GM18858 (cell line): Measurements from ENCODE around the gene LRP5.

Experiments
- ATAC-seq: cut with Tn5 transposase; IDR thresholded peaks from one replicate; pipeline ENCODE4 v1.9.1; 2021; ENCODE audit not compliant: unreplicated experiment

LRP5 gene

DNA sequence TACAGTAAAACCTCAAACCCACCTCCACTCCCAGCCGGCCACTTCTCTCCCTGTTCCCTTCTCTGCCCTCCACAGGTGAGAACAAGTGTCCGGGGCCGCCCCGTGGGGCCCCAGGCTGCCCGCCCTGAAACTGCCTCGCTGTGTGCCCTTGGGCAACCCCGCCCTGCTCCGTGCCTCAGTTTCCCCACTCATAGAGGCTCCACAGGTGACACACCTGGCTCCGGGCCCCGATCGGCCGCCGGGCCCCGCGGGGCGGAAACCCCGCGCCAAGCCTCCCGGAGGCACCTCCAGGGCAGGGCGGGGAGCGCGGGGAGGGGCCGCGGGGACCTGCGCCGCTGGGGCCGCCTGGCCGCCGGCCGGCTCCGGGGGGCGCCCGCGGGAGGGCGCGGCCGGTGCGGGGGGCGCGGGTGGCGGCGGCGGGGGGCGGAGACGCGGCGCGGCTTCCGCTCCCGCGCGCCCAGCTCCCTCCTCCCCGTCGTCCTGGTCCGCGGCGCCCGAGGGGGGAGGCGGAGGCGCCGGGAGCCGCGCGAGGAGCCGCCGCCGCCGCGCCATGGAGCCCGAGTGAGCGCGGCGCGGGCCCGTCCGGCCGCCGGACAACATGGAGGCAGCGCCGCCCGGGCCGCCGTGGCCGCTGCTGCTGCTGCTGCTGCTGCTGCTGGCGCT lies at the start of gene LRP5:
Gene LRP5 (plus strand): TSS at position 475 of the 663 bp plus-strand sequence. CDS start 124 bp downstream, at position 599.
- ATAC-seq: no peak

DNA sequence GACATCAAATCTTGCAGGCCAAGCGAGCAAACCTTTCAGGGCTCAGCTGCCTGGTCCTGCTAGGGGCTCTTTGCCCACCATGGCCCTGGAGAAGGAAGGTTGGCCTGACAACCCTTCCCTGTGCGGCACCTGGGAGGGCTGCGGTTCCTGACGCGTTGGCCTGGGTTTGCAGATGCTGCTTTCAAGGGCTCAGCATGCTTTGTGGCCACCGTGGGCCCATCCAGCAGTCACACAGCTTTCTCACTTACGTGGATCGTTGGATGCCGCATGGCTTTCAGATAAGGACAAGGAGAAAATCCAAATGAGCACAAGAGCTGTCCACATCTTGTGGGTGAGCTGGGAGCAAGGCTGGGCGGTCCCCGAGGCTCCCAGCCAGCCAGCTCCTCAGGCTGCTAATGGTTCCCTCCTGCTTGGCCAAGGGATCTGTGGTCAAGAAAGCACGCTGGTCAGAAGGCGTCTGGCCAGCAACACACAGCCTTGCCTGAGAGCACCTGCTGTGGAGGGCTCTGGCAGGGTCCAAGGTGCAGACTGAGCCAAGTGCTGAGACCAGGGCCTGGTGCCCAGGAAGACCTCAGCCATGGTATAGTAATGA lies 48.9 kb upstream of the LRP5 start:
- ATAC-seq: no peak

DNA sequence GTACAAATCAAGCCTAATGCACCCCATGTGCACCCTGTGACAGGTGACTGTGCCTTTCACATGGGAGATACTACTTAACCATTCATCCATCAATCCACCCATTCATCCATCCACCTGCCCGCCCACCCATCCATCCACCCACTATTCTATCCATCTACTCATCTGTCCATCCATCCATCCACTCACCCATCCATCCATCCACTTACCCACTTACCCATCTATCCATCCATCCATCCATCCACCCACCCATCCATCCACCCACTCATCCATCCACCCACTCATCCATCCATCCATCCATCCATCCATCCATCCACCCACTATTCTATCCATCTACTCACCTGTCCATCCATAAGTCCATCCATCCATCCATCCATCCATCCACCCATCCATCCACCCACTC lies 48.1 kb upstream of the LRP5 start:
- no peak for ATAC-seq

- no peak for ATAC-seq
These were observed 47.5 kb upstream of the LRP5 start for GRCh38 chr11:68264741-68265540.

GRCh38 chr11:68266121-68266891 lies 46.1 kb upstream of the LRP5 start:
- peak; percentile 38 for ATAC-seq

GRCh38 chr11:68266936-68267880 lies 45.2 kb upstream of the LRP5 start:
- no peak for ATAC-seq

DNA sequence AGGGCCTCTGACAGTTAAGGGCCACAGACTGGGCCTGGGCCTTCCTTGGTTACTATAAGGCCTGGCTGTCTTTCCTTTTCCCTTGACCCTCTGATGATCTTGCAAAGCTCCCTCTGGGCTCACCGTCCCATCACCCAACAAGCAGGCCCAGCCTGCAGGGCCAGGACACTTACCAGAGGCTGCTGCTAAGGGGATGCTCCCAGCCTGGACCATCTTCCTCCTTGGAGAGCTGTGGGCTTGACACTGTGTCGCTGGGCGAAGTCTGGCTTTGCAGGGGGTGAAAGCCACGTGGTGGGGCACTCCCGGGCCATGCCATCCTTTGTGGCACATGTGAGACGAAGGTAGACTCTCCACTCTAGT lies 44.5 kb upstream of the LRP5 start:
- no peak for ATAC-seq

GRCh38 chr11:68269414-68270081 lies 42.8 kb upstream of the LRP5 start:
- ATAC-seq: no peak

- no peak for ATAC-seq
These were observed 42.0 kb upstream of the LRP5 start for GRCh38 chr11:68270196-68271022.

- no peak for ATAC-seq
These were observed 41.2 kb upstream of the LRP5 start for GRCh38 chr11:68271023-68271780.

GRCh38 chr11:68271781-68272608 lies 40.4 kb upstream of the LRP5 start, which contains the start of gene C11orf24:
Gene C11orf24, minus strand, starts transcription at chr11:68271973. Its CDS starts 8,206 bp downstream, at chr11:68263767.
- peak; percentile 44 for ATAC-seq

GRCh38 chr11:68273026-68273738 lies 39.2 kb upstream of the LRP5 start:
- ATAC-seq: no peak

DNA sequence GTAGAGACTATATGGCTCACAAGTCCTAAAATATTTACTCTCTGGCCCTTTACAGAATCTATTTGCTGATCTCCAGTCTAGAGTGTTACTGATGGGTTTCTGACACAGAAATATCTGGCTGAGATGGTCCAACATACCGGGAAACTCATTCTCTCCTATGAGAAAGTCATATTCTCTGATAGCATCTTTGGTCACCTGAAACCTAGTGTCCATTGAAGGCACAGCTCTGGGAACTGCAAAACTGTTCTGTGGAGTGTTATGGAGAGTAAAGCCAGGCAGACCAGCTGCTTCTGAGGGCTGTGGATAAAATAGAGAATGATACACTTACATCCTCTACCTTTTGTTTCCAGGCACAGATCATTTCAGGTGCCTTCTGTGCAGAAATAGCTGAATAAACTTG lies 38.1 kb upstream of the LRP5 start:
- ATAC-seq: no peak

DNA sequence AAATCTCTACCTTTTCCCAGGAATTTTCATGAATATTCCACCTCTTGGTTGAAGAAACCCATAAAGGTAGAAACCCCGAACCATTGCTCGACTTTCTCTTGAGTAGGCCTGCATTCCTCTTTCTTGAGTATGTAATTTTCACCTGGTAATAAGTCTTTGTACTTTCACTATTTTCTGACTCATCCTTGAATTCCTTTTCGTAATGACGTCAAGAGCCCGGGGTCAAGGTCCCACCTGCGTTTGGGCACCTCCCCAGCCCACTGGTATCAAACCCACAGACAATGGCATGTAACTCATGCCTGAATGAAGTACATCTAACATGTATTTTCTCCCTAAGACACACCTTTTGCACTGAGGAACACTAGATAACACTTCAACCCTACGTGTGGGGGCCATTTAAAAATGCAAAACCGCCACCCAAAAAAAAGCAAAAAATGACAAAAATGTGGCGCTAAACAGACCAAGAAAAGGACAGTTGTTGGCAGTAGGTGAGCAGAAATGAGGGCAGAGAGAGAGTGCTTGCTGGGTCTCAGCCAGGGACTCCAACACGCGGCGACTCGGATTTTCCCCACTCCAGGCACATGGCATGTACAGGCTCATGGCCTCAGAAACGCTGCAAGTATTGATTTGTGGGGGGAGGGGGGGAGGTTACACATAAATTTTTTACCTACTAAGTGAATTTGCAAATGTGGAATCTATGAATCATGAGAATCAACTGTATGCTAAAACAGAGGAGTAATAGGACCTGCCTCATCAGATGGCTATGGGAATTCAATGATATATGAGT lies 36.5 kb upstream of the LRP5 start:
- ATAC-seq: no peak

GRCh38 chr11:68276861-68277260 lies 35.5 kb upstream of the LRP5 start:
- ATAC-seq: no peak

DNA sequence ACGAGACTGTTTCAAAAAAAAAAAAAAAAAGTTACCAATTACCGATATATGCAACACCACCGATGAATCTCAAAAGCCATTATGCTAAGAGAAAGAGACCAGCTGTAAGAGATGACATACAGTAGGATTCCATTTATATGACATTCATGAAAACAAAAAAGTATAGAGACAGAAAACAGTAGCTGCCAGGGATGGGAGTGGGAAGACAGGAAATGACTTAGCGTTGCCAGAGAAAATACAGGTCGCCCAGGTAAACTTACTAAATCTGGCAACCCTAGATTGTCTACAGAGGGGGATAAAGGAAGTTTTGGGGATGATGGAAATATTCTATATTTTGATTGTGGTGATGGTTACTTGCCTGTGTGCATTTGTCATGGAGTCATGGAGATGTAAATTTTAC lies 32.7 kb upstream of the LRP5 start:
- ATAC-seq: no peak
